A549 (cell line): Measurements from ENCODE around the gene PLAC8L1. TPM values are rescaled to one million over a fixed set of nuclear protein-coding genes. Genes with fewer than 3 reads are reported as not detected.
A peak's percentile ranks its signal among the peaks of the same experiment; 100 is the strongest.

Experiments used
- ATAC-seq, 2 experiments: fragments of 200-7000 bp in 1 of 2; fragments of >200 bp in 1 of 2; cut with Nextera tagmentation in 1 of 2; cut with Tn5 transposase in 1 of 2; 3 replicates each; pipeline versions ENCODE4 v1.8.0 to v1.9.1; 2018 to 2020; ENCODE audit warnings: mild to moderate bottlenecking in 1 of 2, moderate library complexity in 1 of 2
- CTCF ChIA-PET: fragments of 300-600 bp; sonication (Branson Sonifier 250); formaldehyde crosslinking; extraction: SDS; loops from one replicate; lab custom pipeline; 2021; ENCODE audit warnings: antibody characterized with exemption, inconsistent platforms; lab: Yijun Ruan, JAX
- POLR2A ChIA-PET: fragments of 350-600 bp; formaldehyde crosslinking; extraction: SDS; loops from one replicate; lab custom pipeline; 2021; ENCODE audit warnings: antibody characterized with exemption, inconsistent platforms; lab: Yijun Ruan, JAX
- DNase-seq, 2 experiments: peaks; one replicate each; pipeline versions ENCODE4 v3.0.0 to v3.0.0-alpha.2; 2011 to 2016; ENCODE audit warnings: low read depth in 1 of 2, low spot score in 1 of 2
- FAIRE-seq: peaks from 2 replicates; lab custom pipeline; 2011; peaks lifted over from hg19 to GRCh38; lab: Jason Lieb, UNC
- H3K27ac ChIP-seq, 2 experiments: fragments of >200 bp; sonication (Bioruptor Twin); formaldehyde crosslinking; 3 replicates each; pipeline ENCODE4 v1.5.1; 2016 to 2017
- H3K4me1 ChIP-seq: fragments of >200 bp; sonication (Bioruptor Twin); formaldehyde crosslinking; 3 replicates; pipeline ENCODE4 v1.6.1; 2016
- H3K4me2 ChIP-seq: fragments of >200 bp; sonication (Bioruptor Twin); formaldehyde crosslinking; 3 replicates; pipeline ENCODE4 v1.6.1; 2016
- H3K4me3 ChIP-seq: fragments of >200 bp; sonication (Bioruptor Twin); formaldehyde crosslinking; 3 replicates; pipeline ENCODE4 v1.5.1; 2016
- H3K9me3 ChIP-seq: fragments of >200 bp; sonication (Bioruptor Twin); formaldehyde crosslinking; 3 replicates; pipeline ENCODE4 v1.6.1; 2016
- ATOH8 ChIP-seq: fragments of 250-450 bp; sonication (Bioruptor Pico); IDR thresholded peaks from 2 replicates; pipeline ENCODE4 v1.5.0; 2020; ENCODE audit warnings: low read depth, mild to moderate bottlenecking, moderate library complexity
- CHD2 ChIP-seq: fragments of 150-350 bp; IDR thresholded peaks from 2 replicates; pipeline ENCODE4 v1.6.1; 2014; ENCODE audit warnings: low read length; ENCODE audit not compliant: partially characterized antibody
- CHD4 ChIP-seq: fragments of 200-600 bp; sonication (generic); IDR thresholded peaks from 2 replicates; pipeline ENCODE4 v1.6.1; 2016; ENCODE audit warnings: antibody characterized with exemption, mild to moderate bottlenecking, borderline replicate concordance
- E2F6 ChIP-seq: IDR thresholded peaks from 2 replicates; pipeline ENCODE4 v1.6.1; 2012; ENCODE audit warnings: low read depth, borderline replicate concordance
- EHF ChIP-seq: fragments of 250-450 bp; sonication (Bioruptor Pico); IDR thresholded peaks from 2 replicates; pipeline ENCODE4 v1.5.0; 2020; ENCODE audit warnings: mild to moderate bottlenecking
- EP300 ChIP-seq, 2 experiments: fragments of >200 bp; sonication (Bioruptor Twin); formaldehyde crosslinking; IDR thresholded peaks; 2 replicates in 1 of 2; 3 replicates in 1 of 2; pipeline ENCODE4 v1.6.1; 2016 to 2017
- ESRRA ChIP-seq: fragments of 150-350 bp; IDR thresholded peaks from 2 replicates; pipeline ENCODE4 v1.6.1; 2014; ENCODE audit warnings: mild to moderate bottlenecking, low read length, borderline replicate concordance
- FOSL2 ChIP-seq, 2 experiments: fragments of 450-650 bp in 1 of 2; fragments of >200 bp in 1 of 2; sonication (Bioruptor Twin) in 1 of 2; formaldehyde crosslinking; IDR thresholded peaks; 2 replicates each; pipeline versions ENCODE4 v1.5.0 to v1.6.1; 2016 to 2020; ENCODE audit warnings: mild to moderate bottlenecking in 1 of 2, moderate library complexity in 1 of 2
- HOXA7 ChIP-seq: fragments of 250-450 bp; sonication (Bioruptor Pico); IDR thresholded peaks from 2 replicates; pipeline ENCODE4 v1.5.0; 2020; ENCODE audit warnings: mild to moderate bottlenecking, moderate library complexity
- HOXB5 ChIP-seq: fragments of 250-450 bp; sonication (Bioruptor Pico); IDR thresholded peaks from 2 replicates; pipeline ENCODE4 v1.5.0; 2020; ENCODE audit warnings: mild to moderate bottlenecking, moderate library complexity
- MAFK ChIP-seq: fragments of 450-650 bp; IDR thresholded peaks from 2 replicates; pipeline ENCODE4 v1.6.1; 2014; ENCODE audit not compliant: partially characterized antibody
- POLR2AphosphoS2 ChIP-seq: conservative IDR thresholded peaks from 2 replicates; pipeline ENCODE4 v1.6.1; 2012; ENCODE audit warnings: low read length, improper control_type of control experiment, inconsistent platforms
- RAD21 ChIP-seq, 2 experiments: fragments of >200 bp in 1 of 2; sonication (Bioruptor Twin) in 1 of 2; formaldehyde crosslinking in 1 of 2; IDR thresholded peaks in 1 of 2; conservative IDR thresholded peaks in 1 of 2; 2 replicates in 1 of 2; 3 replicates in 1 of 2; pipeline ENCODE4 v1.6.1; 2012 to 2018; ENCODE audit warnings: inconsistent platforms in 1 of 2
- RCOR1 ChIP-seq: fragments of 150-350 bp; IDR thresholded peaks from 2 replicates; pipeline ENCODE4 v1.6.1; 2014; ENCODE audit warnings: antibody characterized with exemption, low read length, low read depth
- SMC3 ChIP-seq: fragments of >200 bp; sonication (Bioruptor Twin); formaldehyde crosslinking; IDR thresholded peaks from 3 replicates; pipeline ENCODE4 v1.6.1; 2018; ENCODE audit warnings: inconsistent platforms
- ZC3H11A ChIP-seq: fragments of 450-650 bp; IDR thresholded peaks from 2 replicates; pipeline ENCODE4 v1.6.1; 2014; ENCODE audit warnings: antibody characterized with exemption, mild to moderate bottlenecking
- ZNF302 ChIP-seq: fragments of 250-450 bp; sonication (Bioruptor Pico); IDR thresholded peaks from 2 replicates; pipeline ENCODE4 v1.9.0; 2021; ENCODE audit warnings: inconsistent platforms, mild to moderate bottlenecking, moderate library complexity
- WGBS: methylation state at CpG from one replicate; pipeline ENCODE4 v1.1.6; 2017; ENCODE audit errors: missing lambda C conversion rate; 5-methylcytosine and 5-hydroxymethylcytosine counted together
- polyA plus RNA-seq, 4 experiments: library from polyadenylated mRNA; depleted of rRNA in 3 of 4; stranded (reverse); fragments of >200 nt; fragmentation: RNase III in 1 of 4; extraction: RNeasy Plus Mini Kit Qiagen cat#74134 plus additional on column Dnase treatment in 1 of 4; gene quantifications; 2 replicates in 3 of 4; 3 replicates in 1 of 4; pipeline ENCODE4 v1.2.3, GENCODE V29; 2011 to 2017
- TF ChIP-seq, protein P1 (sequence below): fragments of 450-650 bp; IDR thresholded peaks from 2 replicates; pipeline ENCODE4 v1.6.1; 2014; ENCODE audit warnings: antibody characterized with exemption
- TF ChIP-seq, protein P2 (sequence below): fragments of >200 bp; sonication (Bioruptor Twin); formaldehyde crosslinking; IDR thresholded peaks from 3 replicates; pipeline ENCODE4 v1.5.1; 2016

PLAC8L1 gene
- polyA plus RNA-seq, 2 of the 4 experiments (the other 2 are of a cell fraction), result 0.41 to 0.70 TPM

DNA sequence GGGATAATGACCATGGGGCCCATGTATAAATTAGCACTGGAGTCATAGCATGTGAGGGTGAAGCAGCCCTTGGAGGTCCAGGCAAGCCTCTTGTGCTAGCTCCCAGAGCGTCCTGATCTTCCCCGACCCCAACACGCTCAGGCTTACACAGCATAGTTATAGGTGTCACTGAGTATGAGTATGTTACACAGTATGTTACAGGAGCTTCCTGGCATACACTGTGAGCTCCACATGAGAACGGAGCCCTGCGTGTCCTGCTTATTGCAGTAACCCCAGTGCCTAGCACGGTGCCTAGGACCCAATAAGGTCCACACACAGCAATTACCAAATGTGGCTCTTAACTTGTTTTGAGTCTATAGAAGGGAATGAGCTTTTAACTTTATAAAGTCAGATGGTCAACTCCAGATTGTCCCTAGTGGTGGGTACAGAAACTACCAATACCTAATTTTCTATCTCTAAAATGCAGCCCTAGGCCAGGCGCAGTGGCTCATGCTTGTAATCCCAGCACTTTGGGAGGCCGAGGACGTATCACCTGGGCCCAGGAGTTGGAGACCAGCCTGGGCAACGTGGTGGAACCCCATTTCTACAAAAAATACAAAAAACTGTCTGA, 64.1 kb downstream of the PLAC8L1 start:
- ChIA-PET CTCF (interaction anchor here (0.6 to 2.0 kb wide), 19 partner anchors 8 to 1837 kb away, joined by 3 to 15 read pairs (median 5); partner anchors contain the start of gene PRELID2), POLR2A (interaction anchor here (1.2 kb wide), 1 partner anchor 206 kb away, joined by 3 read pairs; the partner anchor contains the start of gene PRELID2)
- peak overlapping the region in 1 of 2 experiments; percentile 78; a peak in 2 of 6 replicates for H3K27ac ChIP-seq
- peaks cover 26% of the 10 kb centered on the region for H3K4me1 ChIP-seq
- H3K4me3 ChIP-seq, result no peak overlapping the region
- H3K9me3 ChIP-seq, result no peaks in the 10 kb centered on the region
- TF ChIP-seq SMC3 (no peak), CHD2 (no peak), ZNF302 (CRISPR knock-in tag) (no peak), MAFK (no peak), RAD21 (conservative IDR thresholded peaks at IDR 0.05 in 1 of 2, IDR thresholded peaks at IDR 0.05 in 1 of 2) (peak; percentile 31 to 35; a peak in 4 of 5 replicates), EHF (CRISPR knock-in tag) (no peak)
- TF ChIP-seq, protein P1, sequence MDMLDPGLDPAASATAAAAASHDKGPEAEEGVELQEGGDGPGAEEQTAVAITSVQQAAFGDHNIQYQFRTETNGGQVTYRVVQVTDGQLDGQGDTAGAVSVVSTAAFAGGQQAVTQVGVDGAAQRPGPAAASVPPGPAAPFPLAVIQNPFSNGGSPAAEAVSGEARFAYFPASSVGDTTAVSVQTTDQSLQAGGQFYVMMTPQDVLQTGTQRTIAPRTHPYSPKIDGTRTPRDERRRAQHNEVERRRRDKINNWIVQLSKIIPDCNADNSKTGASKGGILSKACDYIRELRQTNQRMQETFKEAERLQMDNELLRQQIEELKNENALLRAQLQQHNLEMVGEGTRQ, result no peak
- TF ChIP-seq, protein P2, sequence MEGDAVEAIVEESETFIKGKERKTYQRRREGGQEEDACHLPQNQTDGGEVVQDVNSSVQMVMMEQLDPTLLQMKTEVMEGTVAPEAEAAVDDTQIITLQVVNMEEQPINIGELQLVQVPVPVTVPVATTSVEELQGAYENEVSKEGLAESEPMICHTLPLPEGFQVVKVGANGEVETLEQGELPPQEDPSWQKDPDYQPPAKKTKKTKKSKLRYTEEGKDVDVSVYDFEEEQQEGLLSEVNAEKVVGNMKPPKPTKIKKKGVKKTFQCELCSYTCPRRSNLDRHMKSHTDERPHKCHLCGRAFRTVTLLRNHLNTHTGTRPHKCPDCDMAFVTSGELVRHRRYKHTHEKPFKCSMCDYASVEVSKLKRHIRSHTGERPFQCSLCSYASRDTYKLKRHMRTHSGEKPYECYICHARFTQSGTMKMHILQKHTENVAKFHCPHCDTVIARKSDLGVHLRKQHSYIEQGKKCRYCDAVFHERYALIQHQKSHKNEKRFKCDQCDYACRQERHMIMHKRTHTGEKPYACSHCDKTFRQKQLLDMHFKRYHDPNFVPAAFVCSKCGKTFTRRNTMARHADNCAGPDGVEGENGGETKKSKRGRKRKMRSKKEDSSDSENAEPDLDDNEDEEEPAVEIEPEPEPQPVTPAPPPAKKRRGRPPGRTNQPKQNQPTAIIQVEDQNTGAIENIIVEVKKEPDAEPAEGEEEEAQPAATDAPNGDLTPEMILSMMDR, result peak; percentile 29; the same call in 1 of the 3 replicates
- ATAC-seq (peak; percentile 80 to 88; a peak in 5 of 6 replicates), FAIRE-seq (no peak), DNase-seq (peak in 1 of 2 experiments; percentile 33)
- 65% methylated on average over 10 of the region's 10 CpGs for WGBS
- H3K4me2 ChIP-seq, result no peak overlapping the region

DNA sequence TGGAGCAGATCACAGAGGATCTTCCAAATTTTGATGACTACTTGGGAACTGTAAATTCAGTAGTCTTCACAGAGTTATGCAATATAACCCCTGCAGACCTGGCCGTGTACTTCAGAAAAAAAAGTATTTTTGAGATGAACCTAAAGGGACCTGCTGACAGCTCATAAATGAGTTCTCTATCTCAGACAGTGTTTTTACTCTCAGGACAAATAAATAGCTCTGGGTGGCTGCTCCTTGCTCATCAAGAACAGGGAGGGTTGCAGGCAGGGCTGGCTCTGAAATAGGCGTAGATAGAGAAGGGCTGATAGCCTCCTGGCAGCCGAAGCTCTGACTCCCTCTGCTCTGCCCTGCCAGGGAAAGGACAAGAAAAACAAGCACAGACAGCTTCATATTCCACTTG, 64.8 kb downstream of the PLAC8L1 start:
- Histone ChIP-seq H3K9me3 (no peaks in the 10 kb centered on the region), H3K4me2 (no peak overlapping the region), H3K27ac (no peak overlapping the region), H3K4me3 (no peak overlapping the region), H3K4me1 (peaks cover 26% of the 10 kb centered on the region)
- ATAC-seq (no peak; a peak in 1 of 6 replicates), DNase-seq (no peak), FAIRE-seq (no peak)
- ChIA-PET CTCF (interaction anchor here (0.6 to 2.0 kb wide), 15 partner anchors 8 to 1836 kb away, joined by 3 to 15 read pairs (median 5); no protein-coding TSS in a partner anchor), POLR2A (no interaction called here)
- TF ChIP-seq ATOH8 (CRISPR knock-in tag), result no peak
- TF ChIP-seq POLR2AphosphoS2, result no peak
- no peak for TF ChIP-seq HOXB5 (CRISPR knock-in tag)
- TF ChIP-seq ZC3H11A, result no peak
- no peak for TF ChIP-seq EP300 (IDR thresholded peaks at IDR 0.05)
- TF ChIP-seq, protein P2, result no peak
- TF ChIP-seq E2F6, result no peak
- no peak for TF ChIP-seq CHD2
- TF ChIP-seq HOXA7 (CRISPR knock-in tag), result no peak
- TF ChIP-seq ESRRA, result no peak
- no peak for TF ChIP-seq FOSL2 (IDR thresholded peaks at IDR 0.05)
- TF ChIP-seq FOSL2 (CRISPR knock-in tag; IDR thresholded peaks at IDR 0.05), result no peak
- no peak for TF ChIP-seq CHD4
- TF ChIP-seq, protein P1, result no peak
- no peak for TF ChIP-seq SMC3
- no peak for TF ChIP-seq RCOR1
- WGBS, result 81% methylated on average over 3 of the region's 3 CpGs
